Sigmoid colon (tissue), 4 donors: ENCODE measurements around the gene ADRA2B.
"Not testable (repeated sequence)": the region's sequence is repeated elsewhere in the genome, so short reads cannot be mapped to it uniquely, and the experiment has no call there.

Source experiments
- CTCF ChIP-seq, 4 experiments: fragments of 450-650 bp in 3 of 4; fragments of 200-600 bp in 1 of 4; IDR thresholded peaks; one replicate each; pipeline ENCODE4 v1.5.1; 2016 to 2019; ENCODE audit warnings: antibody characterized with exemption in 4 of 4, mild to moderate bottlenecking in 3 of 4, moderate library complexity in 2 of 4
- EP300 ChIP-seq, 4 donors: sonication (generic); formaldehyde crosslinking; IDR thresholded peaks; one replicate each; pipeline ENCODE4 v1.6.1; 2017; ENCODE audit warnings: antibody characterized with exemption in 4 of 4

GRCh38 chr2:96064047-96064675 lies 52.2 kb downstream of the ADRA2B start:
- not testable (repeated sequence) for TF ChIP-seq CTCF, EP300 (IDR thresholded peaks at IDR 0.05)
